Measurements from ENCODE around the gene STMND1. TPM values are rescaled to one million over a fixed set of nuclear protein-coding genes. Genes with fewer than 3 reads are reported as not detected.

STMND1 gene
- total and polyA plus RNA-seq, 2 donors (not counting 1 experiment from before 2014, with no cell fraction given) = 0.06 TPM; not detected in 1

- no peak for TF ChIP-seq EZH2 (IDR thresholded peaks at IDR 0.05; ENCODE audit: low read length, missing control alignments)
- TF ChIP-seq, protein P1, sequence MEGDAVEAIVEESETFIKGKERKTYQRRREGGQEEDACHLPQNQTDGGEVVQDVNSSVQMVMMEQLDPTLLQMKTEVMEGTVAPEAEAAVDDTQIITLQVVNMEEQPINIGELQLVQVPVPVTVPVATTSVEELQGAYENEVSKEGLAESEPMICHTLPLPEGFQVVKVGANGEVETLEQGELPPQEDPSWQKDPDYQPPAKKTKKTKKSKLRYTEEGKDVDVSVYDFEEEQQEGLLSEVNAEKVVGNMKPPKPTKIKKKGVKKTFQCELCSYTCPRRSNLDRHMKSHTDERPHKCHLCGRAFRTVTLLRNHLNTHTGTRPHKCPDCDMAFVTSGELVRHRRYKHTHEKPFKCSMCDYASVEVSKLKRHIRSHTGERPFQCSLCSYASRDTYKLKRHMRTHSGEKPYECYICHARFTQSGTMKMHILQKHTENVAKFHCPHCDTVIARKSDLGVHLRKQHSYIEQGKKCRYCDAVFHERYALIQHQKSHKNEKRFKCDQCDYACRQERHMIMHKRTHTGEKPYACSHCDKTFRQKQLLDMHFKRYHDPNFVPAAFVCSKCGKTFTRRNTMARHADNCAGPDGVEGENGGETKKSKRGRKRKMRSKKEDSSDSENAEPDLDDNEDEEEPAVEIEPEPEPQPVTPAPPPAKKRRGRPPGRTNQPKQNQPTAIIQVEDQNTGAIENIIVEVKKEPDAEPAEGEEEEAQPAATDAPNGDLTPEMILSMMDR (conservative IDR thresholded peaks at IDR 0.05 in 1 of 2, IDR thresholded peaks at IDR 0.05 in 1 of 2; ENCODE audit: low read depth in 1 of 2, low read length in 2 of 2) = no peak
- Histone ChIP-seq H3K27me3 (ENCODE audit: control insufficient read depth, insufficient read depth, low read length) (no peaks in the 10 kb centered on the region), H3K27ac (ENCODE audit: insufficient read depth, low read length) (no peak overlapping the region), H3K9ac (ENCODE audit: insufficient read depth, low read length) (no peak overlapping the region), H2AFZ (ENCODE audit: low read length) (no peak overlapping the region), H3K36me3 (ENCODE audit: control insufficient read depth, insufficient read depth, low read length) (no peaks in the 10 kb centered on the region), H3K4me2 (ENCODE audit: extremely low read depth, insufficient read depth, low read length) (no peak overlapping the region), H4K20me1 (ENCODE audit: control insufficient read depth, extremely low read depth, insufficient read depth, low read length) (no peaks in the 10 kb centered on the region), H3K4me3 (replicated peaks in 1 of 4; ENCODE audit: control extremely low read depth in 1 of 4, insufficient read depth in 1 of 4, low read depth in 3 of 4, low read length in 4 of 4) (no peak overlapping the region), H3K4me1 (ENCODE audit: control insufficient read depth, extremely low read depth, insufficient read depth, low read length) (no peaks in the 10 kb centered on the region), H3K79me2 (ENCODE audit: control insufficient read depth, insufficient read depth, low read length) (no peaks in the 10 kb centered on the region), H3K9me3 (ENCODE audit: control insufficient read depth, insufficient read depth, low read depth, low read length) (no peaks in the 10 kb centered on the region)
- DNase-seq (ENCODE audit: low read depth in 2 of 2) = no peak
Measured at GRCh38 chr6:17149571-17149970, 47.7 kb downstream of the STMND1 start.

DNA sequence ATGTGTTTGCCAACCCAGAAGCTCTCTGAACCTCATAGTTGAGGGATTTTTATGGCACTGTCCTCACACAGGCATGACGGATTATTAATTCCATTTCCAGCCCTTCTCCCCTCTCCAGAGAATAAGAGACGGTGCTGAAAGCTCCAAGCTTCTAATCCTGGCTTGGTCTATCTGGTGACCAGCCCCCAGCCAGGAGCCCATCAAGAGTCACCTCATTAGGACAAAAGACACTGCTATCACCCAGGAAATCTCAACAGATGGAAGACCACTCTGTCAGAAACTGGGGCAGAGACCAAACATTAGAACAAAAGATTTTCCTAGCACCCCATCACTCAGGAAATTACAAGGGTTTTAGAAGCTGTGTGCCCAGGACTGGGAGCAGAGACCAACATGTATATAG is 48.2 kb downstream of the STMND1 start:
- Histone ChIP-seq H3K27me3 (ENCODE audit: control insufficient read depth, insufficient read depth, low read length) (no peaks in the 10 kb centered on the region), H3K27ac (ENCODE audit: insufficient read depth, low read length) (no peak overlapping the region), H3K4me3 (replicated peaks in 1 of 4; ENCODE audit: control extremely low read depth in 1 of 4, insufficient read depth in 1 of 4, low read depth in 3 of 4, low read length in 4 of 4) (no peak overlapping the region), H3K79me2 (ENCODE audit: control insufficient read depth, insufficient read depth, low read length) (no peaks in the 10 kb centered on the region), H3K4me1 (ENCODE audit: control insufficient read depth, extremely low read depth, insufficient read depth, low read length) (no peaks in the 10 kb centered on the region), H2AFZ (ENCODE audit: low read length) (no peak overlapping the region), H3K4me2 (ENCODE audit: extremely low read depth, insufficient read depth, low read length) (no peak overlapping the region), H3K9me3 (ENCODE audit: control insufficient read depth, insufficient read depth, low read depth, low read length) (no peaks in the 10 kb centered on the region), H3K9ac (ENCODE audit: insufficient read depth, low read length) (no peak overlapping the region), H4K20me1 (ENCODE audit: control insufficient read depth, extremely low read depth, insufficient read depth, low read length) (no peaks in the 10 kb centered on the region), H3K36me3 (ENCODE audit: control insufficient read depth, insufficient read depth, low read length) (no peaks in the 10 kb centered on the region)
- no peak for TF ChIP-seq EZH2 (IDR thresholded peaks at IDR 0.05; ENCODE audit: low read length, missing control alignments)
- TF ChIP-seq, protein P1 (conservative IDR thresholded peaks at IDR 0.05 in 1 of 2, IDR thresholded peaks at IDR 0.05 in 1 of 2; ENCODE audit: low read depth in 1 of 2, low read length in 2 of 2) = no peak
- DNase-seq (ENCODE audit: low read depth in 2 of 2) = no peak

DNA sequence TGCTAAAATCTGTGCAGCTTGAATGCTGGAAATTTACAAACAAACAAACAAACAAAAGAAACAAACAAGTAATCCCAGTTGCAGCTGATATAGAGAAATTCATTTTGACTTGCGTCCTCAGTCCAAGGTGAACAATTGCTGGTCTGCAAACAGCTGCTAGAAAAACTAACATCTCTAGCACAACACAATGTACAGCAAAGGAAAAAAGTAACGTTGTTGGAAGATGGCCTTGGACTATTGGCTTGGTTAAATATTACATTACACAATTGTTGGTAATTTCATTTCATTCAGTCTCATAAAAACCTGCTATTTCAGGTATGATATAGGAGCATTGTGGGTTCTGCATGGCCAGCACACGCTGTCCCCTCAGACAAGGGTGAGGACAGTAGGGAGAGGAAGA is 50.0 kb downstream of the STMND1 start:
- Histone ChIP-seq H2AFZ (ENCODE audit: low read length) (no peak overlapping the region), H3K36me3 (ENCODE audit: control insufficient read depth, insufficient read depth, low read length) (no peaks in the 10 kb centered on the region), H3K9me3 (ENCODE audit: control insufficient read depth, insufficient read depth, low read depth, low read length) (no peaks in the 10 kb centered on the region), H4K20me1 (ENCODE audit: control insufficient read depth, extremely low read depth, insufficient read depth, low read length) (no peaks in the 10 kb centered on the region), H3K27ac (ENCODE audit: insufficient read depth, low read length) (no peak overlapping the region), H3K27me3 (ENCODE audit: control insufficient read depth, insufficient read depth, low read length) (peaks cover 2% of the 10 kb centered on the region), H3K79me2 (ENCODE audit: control insufficient read depth, insufficient read depth, low read length) (no peaks in the 10 kb centered on the region), H3K4me2 (ENCODE audit: extremely low read depth, insufficient read depth, low read length) (no peak overlapping the region), H3K4me1 (ENCODE audit: control insufficient read depth, extremely low read depth, insufficient read depth, low read length) (no peaks in the 10 kb centered on the region), H3K9ac (ENCODE audit: insufficient read depth, low read length) (no peak overlapping the region), H3K4me3 (replicated peaks in 1 of 4; ENCODE audit: control extremely low read depth in 1 of 4, insufficient read depth in 1 of 4, low read depth in 3 of 4, low read length in 4 of 4) (no peak overlapping the region)
- no peak for TF ChIP-seq EZH2 (IDR thresholded peaks at IDR 0.05; ENCODE audit: low read length, missing control alignments)
- TF ChIP-seq, protein P1 (conservative IDR thresholded peaks at IDR 0.05 in 1 of 2, IDR thresholded peaks at IDR 0.05 in 1 of 2; ENCODE audit: low read depth in 1 of 2, low read length in 2 of 2) = no peak
- DNase-seq (ENCODE audit: low read depth in 2 of 2) = no peak

Data from fibroblast of lung (primary cell).